Activated T-helper 9 cell treated with anti-CD3 and anti-CD28 coated beads, Interleukin-2, amount 50 U/mL, for 16 hours (primary cell): ENCODE results near the gene SMTN.
"Not testable (repeated sequence)": the region's sequence is repeated elsewhere in the genome, so short reads cannot be mapped to it uniquely, and the experiment has no call there.

Experiments
- DNase-seq: peaks from one replicate; pipeline ENCODE4 v3.0.0-alpha.2; 2020; ENCODE audit warnings: low read depth

The SMTN gene

GRCh38 chr22:31090217-31091085 is 9.3 kb downstream of the SMTN start:
- DNase-seq: no peak

GRCh38 chr22:31091106-31091975 is 10.2 kb downstream of the SMTN start:
- DNase-seq: no peak

GRCh38 chr22:31092161-31092560 is 11.0 kb downstream of the SMTN start:
- DNase-seq: no peak

GRCh38 chr22:31093086-31093850 is 12.2 kb downstream of the SMTN start:
- DNase-seq: no peak

- DNase-seq: no peak
Measured at GRCh38 chr22:31094021-31094551, 13.0 kb downstream of the SMTN start.

GRCh38 chr22:31094741-31095140 is 13.6 kb downstream of the SMTN start:
- DNase-seq: no peak

DNA sequence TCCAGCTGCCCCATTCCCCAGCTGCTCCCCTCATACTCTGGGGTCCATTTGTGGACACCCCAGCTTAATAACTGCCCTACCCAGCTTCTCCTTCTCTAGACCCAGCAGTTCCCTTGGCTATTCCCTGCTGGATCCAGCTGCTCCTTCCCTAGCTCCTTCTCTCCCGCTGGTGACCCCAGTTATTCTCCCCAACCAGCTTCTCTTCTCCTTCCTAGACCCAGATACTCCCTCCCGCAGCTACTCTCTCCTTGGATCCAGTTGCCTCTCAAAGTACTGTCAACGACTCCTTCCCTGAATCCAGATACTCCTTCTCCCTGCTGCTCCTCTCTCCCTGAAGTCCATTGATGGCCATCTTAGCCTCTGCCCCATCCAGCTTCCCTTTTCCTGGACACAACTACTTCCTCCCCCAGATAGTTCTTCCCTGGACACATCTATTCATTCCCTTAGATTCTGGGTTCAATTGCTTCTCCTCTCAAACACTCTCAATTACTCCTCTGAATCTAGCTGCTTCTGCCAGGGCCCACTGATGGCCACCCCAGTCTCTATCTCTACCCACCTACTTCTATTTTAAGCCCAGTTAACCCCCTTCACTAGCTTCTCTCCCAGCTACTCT is 14.6 kb downstream of the SMTN start:
- no peak for DNase-seq

DNA sequence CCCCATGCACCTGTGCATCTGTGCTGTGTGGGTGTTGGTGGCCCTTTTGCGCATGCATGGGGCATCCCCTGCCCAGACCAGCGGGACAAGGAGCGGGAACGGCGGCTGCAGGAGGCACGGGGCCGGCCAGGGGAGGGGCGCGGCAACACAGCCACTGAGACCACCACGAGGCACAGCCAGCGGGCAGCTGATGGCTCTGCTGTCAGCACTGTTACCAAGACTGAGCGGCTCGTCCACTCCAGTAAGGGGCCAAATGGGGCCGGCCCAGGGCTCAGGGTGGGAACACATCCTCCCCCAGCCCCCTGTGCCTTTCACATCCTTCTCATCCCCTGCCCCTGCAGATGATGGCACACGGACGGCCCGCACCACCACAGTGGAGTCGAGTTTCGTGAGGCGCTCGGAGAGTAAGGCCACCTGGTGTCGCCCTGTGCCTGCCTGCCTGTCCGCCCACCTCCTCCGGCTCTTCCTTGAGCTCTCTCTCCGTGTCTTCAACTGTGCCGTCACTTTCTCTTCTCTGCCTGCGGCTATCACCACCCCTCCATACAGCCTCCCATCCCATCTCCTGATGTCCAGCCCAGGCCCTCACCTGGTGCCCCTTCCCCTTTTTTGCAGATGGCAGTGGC is 15.7 kb downstream of the SMTN start:
- DNase-seq: no peak

- not testable (repeated sequence) for DNase-seq
Measured at GRCh38 chr22:31097539-31097938, 16.4 kb downstream of the SMTN start.

DNA sequence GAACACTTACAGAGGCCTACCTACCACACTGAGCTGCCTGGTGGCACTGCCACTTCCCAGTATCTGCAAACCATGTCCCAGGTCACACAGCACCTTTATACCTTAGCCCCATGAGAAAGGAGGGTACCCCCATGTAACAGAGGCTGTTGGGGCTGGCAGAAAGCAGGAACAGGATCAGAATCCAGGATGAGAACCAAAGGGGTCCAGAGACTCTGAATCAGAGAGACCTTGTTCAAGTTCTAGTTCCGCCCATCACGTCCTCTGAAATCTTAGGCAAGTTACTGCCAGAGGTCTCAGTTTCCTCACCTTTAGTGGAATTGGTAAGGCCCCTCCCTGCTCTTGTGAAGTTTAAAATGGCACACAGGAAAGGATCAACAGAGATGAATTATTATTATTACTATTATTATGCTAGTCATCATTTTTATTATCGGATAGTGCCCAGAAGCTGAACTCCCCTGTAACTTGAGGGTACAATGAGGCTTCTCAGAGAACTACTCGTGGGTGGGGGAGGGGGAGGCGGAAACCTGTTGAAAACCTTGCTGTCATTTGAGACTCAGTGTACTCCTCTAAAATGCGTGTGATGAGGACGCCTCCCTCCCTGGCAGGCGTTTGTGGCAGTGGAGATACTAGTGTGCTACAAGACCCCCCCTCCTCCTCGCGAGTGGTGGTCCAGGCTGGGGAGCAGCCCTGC is 17.0 kb downstream of the SMTN start:
- DNase-seq: no peak

DNA sequence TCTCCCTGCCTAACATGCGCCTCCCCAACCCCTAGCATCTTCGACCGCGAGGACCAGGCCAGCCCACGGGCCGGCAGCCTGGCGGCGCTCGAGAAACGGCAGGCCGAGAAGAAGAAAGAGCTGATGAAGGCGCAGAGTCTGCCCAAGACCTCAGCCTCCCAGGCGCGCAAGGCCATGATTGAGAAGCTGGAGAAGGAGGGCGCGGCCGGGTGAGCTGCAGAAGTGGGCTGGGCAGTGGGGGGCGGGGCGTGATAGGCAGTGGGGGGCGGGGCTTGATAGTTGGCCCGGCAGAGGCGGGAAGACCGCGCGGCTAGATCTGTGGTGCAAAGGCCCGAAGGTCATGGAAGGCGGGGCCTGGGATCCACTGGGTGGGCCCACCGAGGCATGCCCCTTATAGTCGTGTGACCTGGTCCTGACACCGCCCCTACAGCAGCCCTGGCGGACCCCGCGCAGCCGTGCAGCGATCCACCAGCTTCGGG is 17.6 kb downstream of the SMTN start:
- DNase-seq: no peak

- no peak for DNase-seq
Measured at GRCh38 chr22:31099386-31099785, 18.3 kb downstream of the SMTN start.

GRCh38 chr22:31099841-31100761 is 19.0 kb downstream of the SMTN start:
- DNase-seq: no peak

DNA sequence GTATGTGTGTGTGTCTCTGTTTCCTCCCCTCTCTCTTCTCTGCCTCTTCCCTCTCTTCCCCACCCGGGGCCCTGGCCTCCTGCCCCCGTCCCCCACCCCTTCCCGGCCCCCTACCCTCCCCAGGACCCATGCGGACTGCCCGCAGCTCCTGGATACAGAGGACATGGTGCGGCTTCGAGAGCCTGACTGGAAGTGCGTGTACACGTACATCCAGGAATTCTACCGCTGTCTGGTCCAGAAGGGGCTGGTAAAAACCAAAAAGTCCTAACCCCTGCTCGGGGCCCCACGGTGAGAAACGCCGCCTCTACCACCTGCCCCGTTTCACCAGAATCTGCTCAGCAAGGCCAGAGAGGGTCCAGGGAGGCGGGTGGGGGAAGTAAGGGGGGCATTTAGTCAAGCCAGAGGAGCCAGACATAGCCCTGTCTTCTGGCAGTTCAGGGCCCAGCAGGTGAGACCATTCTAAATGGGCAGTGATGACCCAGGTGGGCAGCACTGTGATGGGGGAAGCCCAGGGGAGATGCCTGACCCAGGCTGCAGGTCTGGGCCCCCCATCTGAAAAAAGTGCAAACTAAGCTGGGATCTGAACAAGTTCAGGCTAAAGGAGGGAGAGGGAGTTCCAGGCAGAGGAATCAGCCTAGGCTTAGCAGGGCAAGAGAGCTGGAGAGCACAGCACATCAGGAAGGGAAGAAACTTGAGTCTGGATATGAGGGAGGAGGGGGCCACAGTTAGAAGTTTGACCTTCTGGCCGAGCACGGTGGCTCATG is 19.8 kb downstream of the SMTN start:
- no peak for DNase-seq

DNA sequence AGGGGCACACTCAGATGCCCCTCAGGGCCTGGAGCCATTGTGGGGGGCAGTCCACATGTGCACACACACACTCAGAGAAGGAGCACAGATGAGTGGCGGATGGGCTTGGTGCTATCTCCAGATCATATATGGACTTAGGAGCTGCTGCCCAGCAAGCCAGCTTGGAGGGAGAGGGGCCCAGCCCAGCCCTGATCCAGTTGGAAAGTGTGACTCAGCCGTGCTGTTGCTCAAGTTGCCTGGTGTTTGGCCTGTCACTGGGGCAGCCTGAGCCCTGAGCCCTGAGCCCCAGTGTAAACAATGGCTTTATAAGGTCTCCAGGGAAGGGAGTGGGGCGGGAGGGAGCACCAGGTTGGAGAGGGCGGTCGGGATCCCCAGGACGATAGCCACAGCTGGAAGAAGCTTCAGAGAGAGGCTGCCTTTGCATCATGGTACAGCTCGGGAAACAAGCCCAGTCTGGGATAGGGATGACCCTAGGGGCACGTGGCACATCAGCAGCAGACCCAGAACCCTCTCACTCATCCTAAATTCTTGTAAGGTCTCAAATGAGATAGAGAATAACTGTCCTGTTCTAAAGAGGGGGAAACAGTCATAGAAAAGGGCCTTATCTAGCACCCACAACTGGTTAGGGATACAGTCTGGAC is 21.4 kb downstream of the SMTN start:
- DNase-seq: no peak

GRCh38 chr22:31103111-31103510 is 22.0 kb downstream of the SMTN start:
- DNase-seq: no peak

GRCh38 chr22:31103899-31104694 is 23.0 kb downstream of the SMTN start:
- no peak for DNase-seq
